Liver (tissue), 9 donors: ENCODE data around the gene LRRK1. TPM values are rescaled to one million over a fixed set of nuclear protein-coding genes. Genes with fewer than 3 reads are reported as not detected.

ENCODE experiments used
- DNase-seq: peaks from one replicate; pipeline ENCODE4 v3.0.0-alpha.2; 2017; ENCODE audit warnings: low spot score
- H3K27ac ChIP-seq, 2 donors: one replicate each; pipeline ENCODE4 v1.7.0; 2013; ENCODE audit warnings: inconsistent platforms in 2 of 2, low read length in 2 of 2, control low read depth in 1 of 2, low read depth in 1 of 2, mild to moderate bottlenecking in 1 of 2
- H3K27me3 ChIP-seq, 4 donors: one replicate each; pipeline versions ENCODE4 v1.6.1 to v1.7.0; 2013; ENCODE audit warnings: low read length in 3 of 4, inconsistent platforms in 1 of 4, mild to moderate bottlenecking in 1 of 4, moderate library complexity in 1 of 4; ENCODE audit not compliant: control insufficient read depth in 4 of 4, insufficient read depth in 4 of 4
- H3K36me3 ChIP-seq, 4 donors: one replicate each; pipeline versions ENCODE4 v1.6.1 to v1.7.0; 2013; ENCODE audit warnings: low read length in 3 of 4, mild to moderate bottlenecking in 3 of 4, low read depth in 1 of 4, moderate library complexity in 1 of 4; ENCODE audit not compliant: control insufficient read depth in 4 of 4, insufficient read depth in 3 of 4
- H3K4me1 ChIP-seq, 4 donors: one replicate each; pipeline versions ENCODE4 v1.6.1 to v1.7.0; 2013; ENCODE audit warnings: low read length in 3 of 4, mild to moderate bottlenecking in 3 of 4, moderate library complexity in 1 of 4; ENCODE audit not compliant: control insufficient read depth in 4 of 4, insufficient read depth in 4 of 4
- H3K4me3 ChIP-seq, 3 donors: one replicate each; pipeline versions ENCODE4 v1.6.1 to v1.7.0; 2013; ENCODE audit warnings: low read length in 3 of 3, control low read depth in 1 of 3, low read depth in 1 of 3, mild to moderate bottlenecking in 1 of 3
- H3K9ac ChIP-seq, 2 donors: one replicate each; pipeline ENCODE4 v1.7.0; 2013; ENCODE audit warnings: low read length in 2 of 2, mild to moderate bottlenecking in 2 of 2, moderate library complexity in 2 of 2, control low read depth in 1 of 2, low read depth in 1 of 2
- H3K9me3 ChIP-seq, 4 donors: one replicate each; pipeline versions ENCODE4 v1.6.1 to v1.7.0; 2013; ENCODE audit warnings: low read length in 3 of 4; ENCODE audit not compliant: control insufficient read depth in 4 of 4
- EGR1 ChIP-seq, 2 donors: IDR thresholded peaks; 2 replicates each; pipeline ENCODE4 v1.6.1; 2016 to 2018; ENCODE audit warnings: antibody characterized with exemption in 2 of 2, low read depth in 2 of 2
- HNF4A ChIP-seq, 2 donors: conservative IDR thresholded peaks; 2 replicates each; pipeline ENCODE4 v1.6.1; 2016; ENCODE audit warnings: antibody characterized with exemption in 2 of 2, mild to moderate bottlenecking in 2 of 2
- JUND ChIP-seq, 2 donors: IDR thresholded peaks; 2 replicates each; pipeline ENCODE4 v1.6.1; 2016; ENCODE audit warnings: antibody characterized with exemption in 2 of 2
- RXRA ChIP-seq, 2 donors: IDR thresholded peaks; 2 replicates each; pipeline ENCODE4 v1.6.1; 2017 to 2018; ENCODE audit warnings: antibody characterized with exemption in 2 of 2, mild to moderate bottlenecking in 1 of 2
- TAF1 ChIP-seq: conservative IDR thresholded peaks from 2 replicates; pipeline ENCODE4 v1.6.1; 2016; ENCODE audit warnings: antibody characterized with exemption, mild to moderate bottlenecking
- WGBS: extraction: QIAGEN DNeasy Blood & Tissue Kit; methylation state at CpG from one replicate; pipeline ENCODE4 v1.1.7; 2013; 5-methylcytosine and 5-hydroxymethylcytosine counted together
- polyA plus RNA-seq, 2 donors: library from polyadenylated mRNA; stranded (reverse) in 1 of 2; unstranded in 1 of 2; fragments of 200-250 nt in 1 of 2; fragments of >200 nt in 1 of 2; fragmentation: Nextera tagmentation in 1 of 2; extraction: Ambion mirVana in 1 of 2; gene quantifications; one replicate each; pipeline versions ENCODE4 v1.2.1 to v1.2.3, GENCODE V29; 2013 to 2015
- total RNA-seq, 2 donors: library from RNA; depleted of rRNA; stranded (reverse); fragments of >200 nt; gene quantifications; one replicate each; pipeline ENCODE4 v1.2.3, GENCODE V29; 2014
- TF ChIP-seq, protein P1 (sequence below): IDR thresholded peaks from 2 replicates; pipeline ENCODE4 v1.6.1; 2016; ENCODE audit warnings: antibody characterized with exemption, mild to moderate bottlenecking
- TF ChIP-seq, protein P2 (sequence below): fragments of 150-350 bp; IDR thresholded peaks from 2 replicates; pipeline ENCODE4 v1.5.1; 2017; ENCODE audit warnings: improper control_type of control experiment, low read depth, low read length; ENCODE audit not compliant: missing input control
- TF ChIP-seq, protein P3 (sequence below): IDR thresholded peaks from 2 replicates; pipeline ENCODE4 v1.6.1; 2016; ENCODE audit warnings: antibody characterized with exemption
- TF ChIP-seq, protein P4 (sequence below): IDR thresholded peaks from 2 replicates; pipeline ENCODE4 v1.6.1; 2016; ENCODE audit warnings: antibody characterized with exemption
- donor health status: healthy.
- donor health status: healthy.
- donor health status: healthy.
- donor health status: healthy.
- donor health status: healthy.

Gene LRRK1
- total and polyA plus RNA-seq, 4 donors, result 1.2 to 4.4 (median 2.7) TPM

DNA sequence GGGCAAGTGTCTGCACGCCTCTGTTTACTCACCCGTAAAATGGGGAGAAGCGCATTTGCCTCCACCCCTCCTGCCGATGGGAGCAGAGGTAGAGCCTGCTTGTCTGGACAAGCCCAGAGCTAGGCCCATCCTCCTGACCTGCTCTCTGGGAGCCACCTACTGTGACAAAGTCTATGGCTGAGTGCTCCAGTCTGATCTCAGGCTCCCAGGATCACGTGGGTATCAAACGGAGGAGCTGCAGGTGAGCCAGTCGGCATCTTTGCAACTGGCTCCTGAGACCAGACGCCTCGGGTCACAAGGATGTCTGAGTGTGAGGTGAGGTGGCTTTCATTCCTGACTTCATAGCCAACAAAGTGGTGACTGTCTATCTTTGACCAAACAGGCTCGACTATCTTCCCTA, 41.6 kb upstream of the LRRK1 start (continued):
- TF ChIP-seq, protein P1, sequence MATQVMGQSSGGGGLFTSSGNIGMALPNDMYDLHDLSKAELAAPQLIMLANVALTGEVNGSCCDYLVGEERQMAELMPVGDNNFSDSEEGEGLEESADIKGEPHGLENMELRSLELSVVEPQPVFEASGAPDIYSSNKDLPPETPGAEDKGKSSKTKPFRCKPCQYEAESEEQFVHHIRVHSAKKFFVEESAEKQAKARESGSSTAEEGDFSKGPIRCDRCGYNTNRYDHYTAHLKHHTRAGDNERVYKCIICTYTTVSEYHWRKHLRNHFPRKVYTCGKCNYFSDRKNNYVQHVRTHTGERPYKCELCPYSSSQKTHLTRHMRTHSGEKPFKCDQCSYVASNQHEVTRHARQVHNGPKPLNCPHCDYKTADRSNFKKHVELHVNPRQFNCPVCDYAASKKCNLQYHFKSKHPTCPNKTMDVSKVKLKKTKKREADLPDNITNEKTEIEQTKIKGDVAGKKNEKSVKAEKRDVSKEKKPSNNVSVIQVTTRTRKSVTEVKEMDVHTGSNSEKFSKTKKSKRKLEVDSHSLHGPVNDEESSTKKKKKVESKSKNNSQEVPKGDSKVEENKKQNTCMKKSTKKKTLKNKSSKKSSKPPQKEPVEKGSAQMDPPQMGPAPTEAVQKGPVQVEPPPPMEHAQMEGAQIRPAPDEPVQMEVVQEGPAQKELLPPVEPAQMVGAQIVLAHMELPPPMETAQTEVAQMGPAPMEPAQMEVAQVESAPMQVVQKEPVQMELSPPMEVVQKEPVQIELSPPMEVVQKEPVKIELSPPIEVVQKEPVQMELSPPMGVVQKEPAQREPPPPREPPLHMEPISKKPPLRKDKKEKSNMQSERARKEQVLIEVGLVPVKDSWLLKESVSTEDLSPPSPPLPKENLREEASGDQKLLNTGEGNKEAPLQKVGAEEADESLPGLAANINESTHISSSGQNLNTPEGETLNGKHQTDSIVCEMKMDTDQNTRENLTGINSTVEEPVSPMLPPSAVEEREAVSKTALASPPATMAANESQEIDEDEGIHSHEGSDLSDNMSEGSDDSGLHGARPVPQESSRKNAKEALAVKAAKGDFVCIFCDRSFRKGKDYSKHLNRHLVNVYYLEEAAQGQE, result no peak
- TF ChIP-seq, protein P2, sequence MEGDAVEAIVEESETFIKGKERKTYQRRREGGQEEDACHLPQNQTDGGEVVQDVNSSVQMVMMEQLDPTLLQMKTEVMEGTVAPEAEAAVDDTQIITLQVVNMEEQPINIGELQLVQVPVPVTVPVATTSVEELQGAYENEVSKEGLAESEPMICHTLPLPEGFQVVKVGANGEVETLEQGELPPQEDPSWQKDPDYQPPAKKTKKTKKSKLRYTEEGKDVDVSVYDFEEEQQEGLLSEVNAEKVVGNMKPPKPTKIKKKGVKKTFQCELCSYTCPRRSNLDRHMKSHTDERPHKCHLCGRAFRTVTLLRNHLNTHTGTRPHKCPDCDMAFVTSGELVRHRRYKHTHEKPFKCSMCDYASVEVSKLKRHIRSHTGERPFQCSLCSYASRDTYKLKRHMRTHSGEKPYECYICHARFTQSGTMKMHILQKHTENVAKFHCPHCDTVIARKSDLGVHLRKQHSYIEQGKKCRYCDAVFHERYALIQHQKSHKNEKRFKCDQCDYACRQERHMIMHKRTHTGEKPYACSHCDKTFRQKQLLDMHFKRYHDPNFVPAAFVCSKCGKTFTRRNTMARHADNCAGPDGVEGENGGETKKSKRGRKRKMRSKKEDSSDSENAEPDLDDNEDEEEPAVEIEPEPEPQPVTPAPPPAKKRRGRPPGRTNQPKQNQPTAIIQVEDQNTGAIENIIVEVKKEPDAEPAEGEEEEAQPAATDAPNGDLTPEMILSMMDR, result no peak

DNA sequence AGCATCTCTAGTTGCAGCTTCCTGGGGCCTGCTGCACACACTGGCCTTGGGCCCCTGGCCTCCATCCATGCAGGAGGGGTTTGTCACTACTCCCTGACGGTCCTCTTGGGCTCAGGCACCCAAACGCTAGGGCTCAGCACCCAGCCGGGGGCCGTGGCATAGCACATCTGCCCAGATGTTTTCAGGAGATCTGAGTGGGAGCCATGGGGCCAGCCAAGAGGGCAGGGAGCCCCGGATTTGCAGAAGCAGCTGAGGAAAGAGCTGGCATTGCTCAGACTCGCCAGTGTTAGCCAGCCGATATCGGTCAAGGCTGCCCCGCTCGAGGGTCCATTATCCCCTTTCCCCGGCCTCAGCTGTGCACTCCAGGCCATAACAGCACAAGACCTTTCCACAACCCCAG, 41.0 kb upstream of the LRRK1 start:
- peaks cover 3 to 14% (median 7%) of the 10 kb centered on the region in 4 donors for H3K4me1 ChIP-seq
- no peaks in the 10 kb centered on the region for H3K36me3 ChIP-seq
- peaks cover 6 to 20% (median 7%) of the 10 kb centered on the region in 4 donors for H3K27me3 ChIP-seq
- H3K9ac ChIP-seq, result no peak overlapping the region
- 66% methylated on average over 11 of the region's 11 CpGs for WGBS
- TF ChIP-seq, protein P3, sequence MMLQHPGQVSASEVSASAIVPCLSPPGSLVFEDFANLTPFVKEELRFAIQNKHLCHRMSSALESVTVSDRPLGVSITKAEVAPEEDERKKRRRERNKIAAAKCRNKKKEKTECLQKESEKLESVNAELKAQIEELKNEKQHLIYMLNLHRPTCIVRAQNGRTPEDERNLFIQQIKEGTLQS, result no peak
- TF ChIP-seq, protein P1, result no peak
- TF ChIP-seq, protein P4, sequence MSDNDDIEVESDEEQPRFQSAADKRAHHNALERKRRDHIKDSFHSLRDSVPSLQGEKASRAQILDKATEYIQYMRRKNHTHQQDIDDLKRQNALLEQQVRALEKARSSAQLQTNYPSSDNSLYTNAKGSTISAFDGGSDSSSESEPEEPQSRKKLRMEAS, result no peak
- TF ChIP-seq EGR1 (IDR thresholded peaks at IDR 0.05; ENCODE audit: low read depth in 2 of 2) (no peak), HNF4A (conservative IDR thresholded peaks at IDR 0.05) (no peak), TAF1 (no peak), RXRA (IDR thresholded peaks at IDR 0.05) (no peak), JUND (IDR thresholded peaks at IDR 0.05) (no peak)
- TF ChIP-seq, protein P2, result no peak
- no peak overlapping the region for H3K27ac ChIP-seq
- H3K4me3 ChIP-seq, result no peak overlapping the region
- H3K9me3 ChIP-seq, result no peaks in the 10 kb centered on the region
- no peak for DNase-seq
